ENCODE data around the gene C1orf122.
"Not testable (repeated sequence)": the region's sequence is repeated elsewhere in the genome, so short reads cannot be mapped to it uniquely, and the experiment has no call there.

The C1orf122 gene

DNA sequence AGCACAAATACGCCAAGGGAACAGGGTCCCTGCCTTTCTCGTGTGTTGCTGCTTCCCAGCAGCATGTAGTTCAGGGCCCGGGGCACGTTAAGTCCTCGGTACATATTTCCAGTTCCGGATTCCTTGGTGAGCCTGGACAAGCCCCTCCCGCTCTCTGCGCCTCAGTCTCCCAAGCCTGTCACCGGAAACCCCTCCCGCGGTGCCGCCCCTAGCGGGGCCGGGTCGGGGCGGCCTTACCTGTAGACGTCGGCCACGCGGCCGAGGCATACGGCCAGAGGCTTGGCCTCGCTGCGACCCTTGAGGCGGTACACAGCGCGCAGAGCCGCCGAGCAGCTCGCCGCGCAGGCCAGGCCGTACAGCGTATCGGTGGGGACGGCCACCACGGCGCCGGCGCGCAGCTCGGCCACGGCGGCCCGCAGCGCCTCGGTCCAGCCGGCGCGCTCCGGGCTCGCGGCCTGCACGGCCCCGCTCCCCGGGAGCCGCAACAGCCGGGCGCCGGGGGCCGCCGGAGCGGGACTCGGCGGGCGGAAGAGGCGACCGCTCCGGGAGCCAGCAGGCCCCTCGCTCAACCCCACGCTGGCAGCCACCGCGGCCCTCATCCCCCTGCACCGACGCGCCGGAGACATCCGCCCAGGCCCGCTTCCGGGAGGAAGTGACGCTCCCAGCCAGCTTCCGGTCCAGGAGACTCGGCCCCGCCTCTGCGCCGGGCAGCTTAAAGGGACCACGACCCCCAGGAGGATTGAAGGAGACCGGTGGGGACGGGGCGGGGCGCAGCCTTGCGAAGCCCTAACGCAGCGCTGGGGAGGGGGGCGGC lies at the start of gene C1orf122, which contains the start of gene YRDC:
Gene C1orf122 (plus strand): TSS at position 236 of the 814 bp plus-strand sequence. CDS start 615 bp downstream, outside the sequence.
Gene YRDC (minus strand): TSS at position 654 of the 814 bp plus-strand sequence. CDS start 28 bp downstream, at position 626.
- peak; percentile 95 for DNase-seq

DNA sequence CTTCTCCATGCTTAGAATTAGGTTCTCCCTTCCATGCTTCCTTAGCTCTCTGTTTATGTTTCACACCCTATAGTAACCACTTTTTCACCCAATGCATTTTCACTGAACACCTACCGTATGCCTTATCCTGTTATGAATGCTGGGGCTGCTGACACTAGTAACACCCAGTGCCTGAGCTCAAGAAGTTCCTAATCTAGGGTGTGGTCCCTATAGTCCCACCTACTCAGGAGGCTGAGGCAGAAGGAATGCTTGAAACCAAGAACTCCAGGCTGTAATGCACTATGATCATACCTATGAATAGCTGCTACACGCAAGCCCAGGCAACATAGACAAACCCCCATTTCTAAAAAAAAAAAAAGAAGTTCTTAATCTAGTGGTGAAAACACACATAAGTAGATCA lies 48.1 kb upstream of the C1orf122 start:
- DNase-seq, result no peak

DNA sequence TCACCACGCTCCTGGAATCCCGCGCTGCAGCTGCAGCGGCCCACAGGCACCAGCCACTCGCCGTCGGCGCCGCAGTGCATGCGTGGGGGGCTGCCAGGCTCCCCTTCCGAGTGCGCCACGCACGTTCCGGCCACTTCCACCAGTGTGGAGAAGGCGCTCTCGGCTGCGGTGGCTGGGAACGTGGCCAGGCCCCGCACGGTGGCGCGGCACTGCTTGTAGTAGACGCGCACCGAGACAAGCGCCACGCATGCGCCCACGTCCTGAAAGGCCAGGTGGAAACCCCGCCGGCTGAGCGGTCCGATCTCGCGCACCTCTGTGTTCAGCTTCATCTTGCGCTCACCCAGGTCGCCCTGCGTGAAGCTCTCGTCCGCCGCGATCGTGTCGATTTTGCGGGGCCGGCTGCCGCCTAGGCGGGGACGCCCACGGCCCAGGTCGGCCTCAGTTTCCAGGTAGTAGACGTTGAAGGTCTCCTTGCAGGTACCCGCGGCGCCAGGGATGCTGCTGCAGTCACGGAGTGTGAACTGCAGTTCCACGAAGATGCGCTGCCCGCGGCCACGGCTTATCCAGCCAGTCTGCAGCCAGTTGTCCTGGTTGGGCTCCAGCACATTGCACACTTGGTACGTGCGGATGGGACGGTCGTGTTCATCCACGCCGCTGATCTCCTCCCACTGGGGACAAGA lies 46.0 kb upstream of the C1orf122 start:
- DNase-seq, result no peak

DNA sequence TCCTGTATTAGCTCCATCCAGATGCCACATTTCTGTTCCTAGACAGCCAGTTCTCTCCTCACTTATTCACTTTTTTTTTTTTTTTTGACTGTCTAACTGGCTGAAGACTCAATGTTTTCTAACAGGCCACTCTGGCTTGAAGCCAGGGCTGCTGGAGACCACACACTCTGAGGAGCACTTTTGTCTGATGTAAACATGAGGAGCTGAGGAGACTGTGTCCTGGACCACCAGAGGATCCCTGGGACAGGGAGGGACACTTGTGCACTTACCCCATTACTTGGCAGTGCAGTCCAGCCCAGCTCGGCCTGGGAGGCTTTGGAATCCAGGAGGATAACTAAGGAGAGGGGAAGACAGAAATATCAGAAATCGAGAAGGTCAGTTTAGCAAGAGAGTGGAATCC lies 45.1 kb upstream of the C1orf122 start:
- DNase-seq, result no peak

DNA sequence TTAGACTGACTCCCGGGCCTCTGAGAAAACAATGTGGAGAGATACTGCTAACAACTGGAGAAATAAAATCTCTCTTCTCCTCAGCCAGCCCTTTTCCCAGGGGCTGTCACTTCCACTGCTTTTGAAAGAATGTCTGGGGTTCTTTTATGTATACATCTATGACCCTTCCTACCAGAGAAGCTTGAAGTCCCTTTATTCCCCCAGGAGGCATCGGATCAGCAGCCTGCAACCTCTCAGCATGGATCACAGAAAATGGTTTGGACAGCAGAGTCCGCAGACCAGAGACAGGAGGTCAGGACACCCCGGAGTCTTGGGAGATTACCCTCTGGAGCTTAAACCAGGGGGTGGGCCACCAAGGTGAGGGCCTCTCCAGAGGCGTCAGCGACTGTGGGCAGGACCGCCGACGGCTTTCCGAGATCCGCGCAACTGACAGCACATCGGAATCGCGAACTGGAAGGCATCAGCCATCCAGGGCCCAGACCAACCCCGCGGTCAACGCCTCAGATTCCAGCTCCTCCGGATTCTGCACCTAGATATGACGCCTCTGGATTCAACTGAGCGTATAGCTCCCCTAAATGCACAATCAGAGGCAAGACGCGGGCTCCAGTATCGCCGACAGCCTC lies 43.7 kb upstream of the C1orf122 start:
- DNase-seq, result no peak

DNA sequence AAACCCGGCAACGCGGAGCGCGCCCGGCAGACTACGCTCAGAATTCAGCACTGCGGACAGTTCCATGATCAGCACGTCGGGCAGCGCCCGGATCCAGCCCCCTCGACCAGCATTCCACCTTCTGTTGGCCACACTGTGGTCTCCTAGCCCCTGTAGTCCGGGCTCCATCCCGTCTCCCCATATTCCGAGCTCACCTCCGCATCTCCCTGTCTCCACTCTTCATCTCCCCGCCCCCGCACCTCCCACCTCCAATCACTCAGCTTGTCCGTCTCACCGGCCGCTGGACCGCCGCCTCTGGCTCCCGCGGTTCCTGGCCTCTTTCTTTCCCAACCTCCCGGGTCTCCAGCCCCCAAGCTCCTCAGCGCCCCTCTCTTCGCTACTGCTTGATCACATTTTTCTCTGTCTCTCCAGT lies 43.2 kb upstream of the C1orf122 start:
- DNase-seq, result peak; percentile 46

DNA sequence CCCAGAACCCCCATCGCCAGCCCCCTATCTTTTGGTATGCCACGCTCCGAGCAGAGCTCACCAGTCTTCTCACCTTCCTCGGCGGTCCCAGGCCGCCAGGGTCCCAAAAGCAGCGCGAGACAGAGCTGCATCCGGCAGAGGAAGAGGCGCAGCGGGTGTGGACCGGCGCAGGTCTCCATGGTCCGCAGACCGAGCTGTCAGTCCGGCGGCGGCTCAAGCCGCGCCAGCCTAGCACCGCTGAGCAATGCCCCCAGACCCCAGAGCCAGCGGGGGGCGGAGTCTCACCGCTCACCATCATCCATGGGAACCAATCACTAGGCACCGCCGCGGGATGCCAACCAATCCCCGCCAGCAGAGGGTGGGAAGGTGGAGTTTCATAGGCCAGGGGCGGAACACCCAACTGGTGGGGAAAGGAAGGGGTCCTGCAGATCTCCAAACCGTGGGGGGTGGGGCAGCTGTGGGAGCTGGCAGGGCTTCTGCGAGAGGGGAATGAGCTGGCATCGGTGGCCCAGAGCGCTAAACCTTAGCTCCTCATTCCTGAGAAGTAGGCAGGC lies 42.6 kb upstream of the C1orf122 start, which contains the start of gene EPHA10:
Gene EPHA10 (minus strand): TSS at position 233 of the 554 bp plus-strand sequence. CDS start 54 bp downstream, at position 179.
- DNase-seq, result no peak

DNA sequence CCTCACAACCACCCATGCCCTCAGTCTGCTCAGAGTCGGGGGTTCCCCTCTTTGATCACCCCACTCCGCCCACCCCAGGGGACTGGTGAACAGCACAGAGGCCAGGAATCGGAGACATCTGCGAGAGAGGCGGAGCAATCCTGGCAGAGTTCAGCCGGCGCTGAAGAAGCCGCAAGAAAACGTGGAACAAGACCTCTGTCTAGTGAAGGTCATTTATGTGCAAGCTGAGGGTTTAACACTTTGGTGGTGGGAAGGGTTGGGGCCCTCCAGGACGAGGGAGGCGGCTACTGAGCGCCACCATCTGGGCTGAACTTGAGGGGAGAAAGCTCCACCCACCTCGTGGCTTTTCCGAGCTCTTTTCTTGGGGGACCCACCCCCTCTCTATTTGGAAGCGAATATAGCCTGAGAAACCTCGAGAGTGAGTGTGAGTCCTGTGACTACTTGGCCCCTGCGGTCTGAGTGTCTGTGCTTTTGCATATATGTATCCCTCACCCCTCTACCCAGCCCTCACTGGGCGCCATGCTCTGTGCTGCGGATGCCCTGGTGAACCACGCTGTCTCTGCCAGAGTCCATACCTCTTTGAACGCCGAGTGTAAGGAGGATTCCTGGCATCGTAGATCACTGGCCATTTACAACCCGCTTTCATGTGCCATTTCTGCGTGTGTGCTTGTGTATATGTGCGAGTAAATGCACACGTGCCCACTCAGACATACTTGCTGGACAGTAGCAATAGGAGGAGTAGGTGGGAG lies 41.5 kb upstream of the C1orf122 start:
- DNase-seq, result peak; percentile 25

DNA sequence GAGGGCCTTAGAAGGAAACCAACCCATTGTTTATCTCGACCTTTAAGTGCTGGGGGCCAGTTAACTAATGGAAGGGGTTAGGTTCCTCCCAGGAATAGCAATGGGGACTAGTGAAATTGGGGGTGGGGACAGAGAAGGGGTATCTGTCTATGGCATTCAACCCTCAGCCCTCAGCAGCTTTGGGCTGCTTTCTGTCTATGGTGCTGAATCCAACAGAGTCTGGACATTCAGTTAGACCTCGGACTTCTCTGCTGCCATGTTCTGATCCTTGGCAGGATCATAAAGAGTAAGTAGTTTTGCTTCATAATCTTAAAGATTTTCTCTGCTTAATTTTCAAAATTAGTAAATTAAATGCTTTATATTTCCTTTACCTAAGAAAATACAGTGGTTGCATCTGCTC lies 40.1 kb upstream of the C1orf122 start:
- no peak for DNase-seq

DNA sequence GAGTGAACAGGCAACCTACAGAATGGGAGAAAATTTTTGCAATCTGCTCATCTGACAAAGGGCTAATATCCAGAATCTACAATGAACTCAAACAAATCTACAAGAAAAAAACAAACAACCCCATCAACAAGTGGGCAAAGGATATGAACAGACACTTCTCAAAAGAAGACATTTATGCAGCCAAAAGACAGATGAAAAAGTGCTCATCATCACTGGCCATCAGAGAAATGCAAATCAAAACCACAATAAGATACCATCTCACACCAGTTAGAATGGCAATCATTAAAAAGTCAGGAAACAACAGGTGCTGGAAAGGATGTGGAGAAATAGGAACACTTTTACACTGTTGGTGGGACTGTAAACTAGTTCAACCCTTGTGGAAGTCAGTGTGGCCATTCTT lies 36.1 kb upstream of the C1orf122 start:
- not testable (repeated sequence) for DNase-seq

DNA sequence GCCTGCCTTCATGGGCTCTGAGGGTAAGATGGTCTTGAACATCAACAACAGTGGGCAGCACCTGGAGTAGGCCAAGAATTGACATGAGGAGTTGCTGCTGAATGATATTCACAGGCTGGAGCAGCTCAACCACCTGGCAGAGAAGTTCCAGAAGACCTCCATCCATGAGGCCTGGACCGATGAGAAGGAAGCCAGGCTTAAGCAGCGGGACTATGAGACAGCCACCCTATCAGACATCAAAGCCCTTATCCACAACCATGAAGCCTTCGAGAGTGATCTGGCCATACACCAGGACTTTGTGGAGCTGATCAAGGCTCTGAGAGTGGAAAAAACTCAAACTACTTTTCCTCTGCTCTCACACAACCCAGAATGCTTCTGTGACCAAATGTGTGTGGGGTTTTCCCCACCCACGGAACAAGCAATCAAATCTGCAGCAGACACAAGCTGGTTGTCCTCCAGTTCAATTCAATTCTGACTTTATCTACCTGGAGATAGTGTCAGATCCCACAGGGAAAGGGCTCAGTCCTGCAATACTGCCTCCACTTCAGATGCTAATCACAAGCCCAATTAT lies 30.6 kb upstream of the C1orf122 start:
- peak; percentile 27 for DNase-seq

DNA sequence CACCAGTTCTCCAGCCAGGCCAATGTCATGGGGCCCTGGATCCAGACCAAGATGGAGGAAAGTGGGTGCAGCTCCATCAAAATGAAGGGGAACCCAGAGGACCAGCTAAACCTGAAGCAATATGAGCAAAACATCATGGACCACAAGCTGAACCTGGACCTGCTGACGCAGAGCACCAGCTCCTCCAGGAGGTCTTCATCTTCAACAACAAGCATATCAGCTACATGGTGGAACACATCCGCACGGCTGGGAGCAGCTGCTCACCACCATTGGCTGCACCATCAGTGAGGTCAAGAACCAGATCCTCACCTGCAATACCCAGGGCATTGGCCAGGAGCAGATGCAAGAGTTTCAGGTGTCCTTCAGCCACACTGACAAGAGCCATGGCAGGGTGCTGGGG lies 28.9 kb upstream of the C1orf122 start:
- DNase-seq, result no peak

DNA sequence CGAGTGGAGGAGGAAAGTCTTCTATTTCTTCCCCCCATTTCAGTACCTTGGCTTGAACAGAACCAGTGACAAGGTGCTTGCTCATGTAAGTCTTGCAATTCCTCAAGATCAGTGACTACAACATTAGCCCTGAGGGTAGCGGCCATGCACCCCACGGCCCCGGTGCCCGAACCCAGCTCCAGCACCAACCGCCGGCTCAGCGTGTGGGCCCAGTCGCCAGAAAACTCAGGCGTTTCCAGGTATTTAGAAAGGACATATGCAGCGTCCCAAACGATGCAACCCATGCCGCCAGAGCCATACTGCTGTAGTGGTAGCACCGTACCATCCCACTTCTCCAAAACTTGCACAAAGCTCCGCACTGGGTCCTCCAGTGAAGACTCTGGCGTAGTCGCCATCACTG lies 25.1 kb upstream of the C1orf122 start:
- DNase-seq, result no peak

DNA sequence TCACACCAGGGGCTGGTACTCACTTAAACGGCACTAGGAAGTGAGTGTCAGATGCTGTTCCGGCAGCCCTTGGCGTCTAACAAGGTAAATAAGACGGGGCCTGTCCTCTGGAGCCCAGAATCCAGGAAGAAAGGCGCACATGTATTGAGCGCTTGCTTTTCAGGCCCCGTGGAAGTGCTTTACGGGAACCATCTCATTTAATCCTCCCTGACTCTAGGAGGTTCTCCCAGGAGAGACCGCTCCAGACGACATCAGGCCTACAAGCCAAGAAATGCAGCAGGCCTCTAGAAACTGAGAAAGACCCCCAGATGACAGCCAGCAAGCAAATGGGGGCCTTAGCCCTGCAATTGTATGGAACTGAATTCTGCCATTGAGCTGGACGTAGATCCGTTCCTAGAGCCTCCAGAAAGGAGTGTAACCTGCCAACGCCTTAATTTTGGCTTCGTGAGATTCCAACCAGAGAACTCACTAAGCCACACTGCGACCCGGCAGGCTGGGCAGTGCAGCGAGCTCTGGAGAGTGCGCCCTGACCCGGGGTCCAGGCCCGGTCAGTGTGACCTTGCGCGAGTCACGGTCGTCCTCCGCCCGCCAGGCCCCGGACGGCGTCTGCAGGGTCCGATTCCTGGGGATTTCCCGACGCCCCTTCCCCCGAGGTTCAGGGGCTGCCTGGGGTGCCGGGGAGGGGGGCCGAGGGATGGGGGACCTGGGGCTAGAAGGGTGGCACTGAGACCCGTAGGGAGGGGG lies 14.5 kb upstream of the C1orf122 start:
- no peak for DNase-seq

DNA sequence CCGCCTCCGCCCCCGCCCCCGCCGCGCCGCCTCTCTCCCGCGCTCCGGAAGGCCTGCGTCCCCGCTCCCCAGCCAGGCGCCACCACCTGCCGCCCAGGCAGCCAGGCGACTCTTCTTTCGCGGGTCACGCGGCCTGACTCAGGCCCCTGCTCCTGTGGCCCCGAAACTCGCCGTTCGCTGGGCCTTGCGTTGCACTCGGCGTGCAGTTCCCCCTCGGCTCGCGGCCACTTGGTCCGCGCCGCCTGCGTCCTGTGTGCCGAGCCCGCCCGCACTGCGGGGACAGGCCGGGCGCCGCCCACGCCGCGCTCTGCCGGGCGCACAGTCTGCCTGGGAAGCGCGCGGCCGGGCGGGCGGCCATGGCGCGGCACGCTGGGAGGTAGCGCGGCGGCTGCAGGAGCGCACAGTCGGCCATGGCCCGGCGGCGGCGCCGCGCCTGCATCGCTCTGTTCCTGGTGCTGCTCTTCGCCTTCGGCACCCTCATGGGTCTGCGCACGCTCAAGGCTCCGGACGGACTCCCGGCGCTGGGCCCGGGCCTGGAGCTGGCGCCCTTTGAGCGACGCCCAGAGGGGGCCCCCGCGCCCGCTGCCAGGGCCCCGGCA lies 13.7 kb upstream of the C1orf122 start, which contains the start of gene MANEAL:
Gene MANEAL (plus strand): TSS at position 75 of the 599 bp plus-strand sequence. CDS start 336 bp downstream, at position 411.
- DNase-seq, result peak; percentile 38

DNA sequence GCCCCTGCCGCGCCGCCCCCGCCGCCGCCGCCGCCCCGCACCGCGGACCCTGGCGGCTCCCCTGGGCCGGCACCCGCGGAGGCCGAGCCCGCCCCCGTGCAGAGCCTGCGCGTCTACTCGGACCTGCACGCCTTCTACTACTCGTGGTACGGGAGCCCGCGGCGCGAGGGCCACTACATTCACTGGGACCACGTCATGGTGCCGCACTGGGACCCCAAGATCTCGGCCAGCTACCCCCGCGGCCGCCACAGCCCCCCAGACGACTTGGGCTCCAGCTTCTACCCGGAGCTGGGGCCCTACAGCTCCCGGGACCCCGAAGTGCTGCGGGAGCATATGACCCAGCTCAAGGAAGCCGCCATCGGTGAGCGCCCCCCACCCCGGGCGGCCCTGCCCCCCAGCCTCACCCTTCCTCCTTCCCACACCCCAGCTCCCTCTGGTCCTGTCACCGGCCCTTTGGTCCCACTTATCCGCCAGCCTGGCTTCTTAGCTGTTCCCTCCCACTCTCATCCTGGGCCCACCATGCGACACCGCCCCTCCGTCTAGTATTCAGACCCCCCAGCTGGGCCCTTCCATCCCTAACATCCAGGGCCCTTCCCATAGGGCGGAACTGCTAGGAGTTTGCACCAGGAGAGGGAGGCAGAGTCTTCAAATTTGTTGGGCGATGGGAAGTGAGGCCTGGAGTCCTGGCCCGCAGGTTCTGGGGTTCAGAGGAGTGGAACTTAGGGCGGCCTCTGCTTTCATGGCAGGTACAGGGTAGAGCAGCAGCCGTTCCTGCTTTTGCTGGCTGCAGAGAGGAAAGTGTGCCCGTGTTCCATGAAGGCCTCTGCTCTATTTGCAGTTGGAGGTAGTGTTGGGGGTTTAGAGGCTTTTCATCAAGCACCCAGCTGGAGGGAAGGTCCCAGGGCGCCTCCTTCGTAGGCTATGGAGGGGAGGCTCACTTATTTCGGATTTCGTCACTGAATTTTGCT lies 12.9 kb upstream of the C1orf122 start:
- no peak for DNase-seq

DNA sequence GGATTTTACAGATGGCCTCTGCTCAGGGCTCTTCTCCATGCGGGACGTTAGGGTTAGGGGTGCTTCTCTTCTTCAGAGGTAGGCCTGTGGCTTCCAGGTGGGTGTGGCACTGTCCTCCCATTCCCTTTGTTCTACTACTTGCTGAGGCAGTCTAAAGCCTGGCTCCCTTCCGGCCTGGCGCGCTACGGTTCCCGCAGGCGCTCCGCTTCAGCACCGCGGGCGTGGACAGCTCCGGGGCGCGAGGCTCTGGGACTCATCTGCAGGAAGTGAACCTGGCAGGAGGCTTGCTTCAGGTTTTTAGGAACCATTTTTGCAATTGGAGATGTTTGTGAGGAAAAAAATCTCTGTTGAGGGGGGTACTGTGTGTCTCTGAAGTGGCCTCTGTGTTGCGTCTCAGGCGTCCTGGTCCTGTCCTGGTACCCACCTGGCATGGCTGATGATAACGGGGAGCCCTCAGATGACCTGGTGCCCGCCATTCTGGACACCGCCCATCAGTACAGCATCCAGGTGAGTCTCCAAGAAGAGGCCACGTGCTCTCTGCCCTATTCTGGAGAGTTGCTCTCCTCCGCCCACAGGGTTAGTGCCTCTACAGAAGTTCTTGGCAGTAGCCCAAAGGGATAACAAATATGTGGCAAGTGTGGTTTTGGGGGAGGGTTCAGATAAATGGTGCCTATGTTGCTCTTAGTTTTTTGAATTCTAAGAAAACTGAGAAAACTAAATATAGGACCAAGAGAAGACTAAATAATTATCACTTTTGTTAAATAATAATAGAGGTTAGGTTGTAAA lies 12.1 kb upstream of the C1orf122 start:
- peak; percentile 48 for DNase-seq

DNA sequence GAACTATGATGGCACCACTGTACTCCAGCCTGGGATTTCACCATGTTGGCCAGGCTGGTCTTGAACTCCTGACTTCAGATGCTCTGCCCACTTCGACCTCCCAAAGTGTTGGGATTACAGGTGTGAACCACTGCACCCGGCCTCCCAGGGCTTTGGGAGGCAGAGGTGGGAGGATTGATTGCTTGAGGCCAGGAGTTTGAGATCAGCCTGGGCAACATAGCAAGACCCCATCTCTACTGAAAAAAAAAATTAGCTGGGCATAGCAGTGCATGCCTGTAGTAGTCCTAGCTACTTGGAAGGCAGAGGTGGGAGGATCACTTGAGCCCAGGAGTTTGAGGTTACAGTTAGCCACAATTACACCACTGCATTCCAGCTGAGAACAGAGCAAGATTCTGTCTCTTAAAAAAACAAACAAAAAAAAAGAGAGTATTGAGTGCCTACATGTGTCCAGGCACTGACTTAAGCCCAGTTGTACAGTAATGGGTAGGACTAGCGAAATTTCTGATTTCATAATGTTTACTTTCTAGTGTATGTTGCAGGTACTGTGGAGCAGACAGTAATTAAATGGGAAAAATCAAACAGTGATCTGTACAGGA lies 9.7 kb upstream of the C1orf122 start:
- no peak for DNase-seq

Measured in stimulated activated CD4-positive, alpha-beta T cell treated with anti-CD3 and anti-CD28 coated beads, Interleukin-4, amount 100 ng/mL, for 1 hour (primary cell).